ENCODE results near the gene SEMA5B. TPM values are rescaled to one million over a fixed set of nuclear protein-coding genes. Genes with fewer than 3 reads are reported as not detected.

SEMA5B gene
- total RNA-seq, 1 donor from 2014 or later = 4.2 TPM

- Mint-ChIP-seq H3K4me3 (ENCODE audit: low read depth) (no peak overlapping the region), H3K27ac (no peak overlapping the region), H3K4me1 (ENCODE audit: low read depth) (no peaks in the 10 kb centered on the region), H3K9me3 (ENCODE audit: low read depth) (no peaks in the 10 kb centered on the region), H3K27me3 (peaks cover 10% of the 10 kb centered on the region), H3K36me3 (ENCODE audit: insufficient read depth) (no peaks in the 10 kb centered on the region)
- peak; percentile 43 for TF ChIP-seq CTCF (IDR thresholded peaks at IDR 0.05; ENCODE audit: unreplicated experiment)
- no peak for DNase-seq (ENCODE audit: low spot score, unreplicated experiment)
Measured at GRCh38 chr3:122941228-122942206, 86.0 kb downstream of the SEMA5B start.

- H3K4me1 Mint-ChIP-seq (ENCODE audit: low read depth) = no peaks in the 10 kb centered on the region
- no peaks in the 10 kb centered on the region for H3K9me3 Mint-ChIP-seq (ENCODE audit: low read depth)
- TF ChIP-seq CTCF (IDR thresholded peaks at IDR 0.05; ENCODE audit: unreplicated experiment) = no peak
- no peak overlapping the region for H3K27ac Mint-ChIP-seq
- H3K36me3 Mint-ChIP-seq (ENCODE audit: insufficient read depth) = no peaks in the 10 kb centered on the region
- H3K27me3 Mint-ChIP-seq = peaks cover 10% of the 10 kb centered on the region
- DNase-seq (ENCODE audit: low spot score, unreplicated experiment) = no peak
- no peak overlapping the region for H3K4me3 Mint-ChIP-seq (ENCODE audit: low read depth)
Measured at GRCh38 chr3:122940628-122941086, 86.9 kb downstream of the SEMA5B start.

GRCh38 chr3:122938783-122939425 is 88.7 kb downstream of the SEMA5B start:
- no peaks in the 10 kb centered on the region for H3K9me3 Mint-ChIP-seq (ENCODE audit: low read depth)
- H3K4me3 Mint-ChIP-seq (ENCODE audit: low read depth) = no peak overlapping the region
- DNase-seq (ENCODE audit: low spot score, unreplicated experiment) = no peak
- H3K27ac Mint-ChIP-seq = peak overlapping the region; percentile 26
- no peaks in the 10 kb centered on the region for H3K4me1 Mint-ChIP-seq (ENCODE audit: low read depth)
- no peaks in the 10 kb centered on the region for H3K36me3 Mint-ChIP-seq (ENCODE audit: insufficient read depth)
- TF ChIP-seq CTCF (IDR thresholded peaks at IDR 0.05; ENCODE audit: unreplicated experiment) = no peak
- peaks cover 2% of the 10 kb centered on the region for H3K27me3 Mint-ChIP-seq

GRCh38 chr3:122937745-122938144 is 89.8 kb downstream of the SEMA5B start:
- Mint-ChIP-seq H3K27ac (no peak overlapping the region), H3K9me3 (ENCODE audit: low read depth) (no peaks in the 10 kb centered on the region), H3K27me3 (peaks cover 3% of the 10 kb centered on the region), H3K4me3 (ENCODE audit: low read depth) (no peak overlapping the region), H3K36me3 (ENCODE audit: insufficient read depth) (no peaks in the 10 kb centered on the region), H3K4me1 (ENCODE audit: low read depth) (no peaks in the 10 kb centered on the region)
- no peak for TF ChIP-seq CTCF (IDR thresholded peaks at IDR 0.05; ENCODE audit: unreplicated experiment)
- no peak for DNase-seq (ENCODE audit: low spot score, unreplicated experiment)

GRCh38 chr3:122936986-122937385 is 90.6 kb downstream of the SEMA5B start:
- H3K27ac Mint-ChIP-seq = no peak overlapping the region
- H3K4me1 Mint-ChIP-seq (ENCODE audit: low read depth) = no peaks in the 10 kb centered on the region
- H3K36me3 Mint-ChIP-seq (ENCODE audit: insufficient read depth) = no peaks in the 10 kb centered on the region
- H3K4me3 Mint-ChIP-seq (ENCODE audit: low read depth) = no peak overlapping the region
- no peak for TF ChIP-seq CTCF (IDR thresholded peaks at IDR 0.05; ENCODE audit: unreplicated experiment)
- no peaks in the 10 kb centered on the region for H3K9me3 Mint-ChIP-seq (ENCODE audit: low read depth)
- H3K27me3 Mint-ChIP-seq = peaks cover 3% of the 10 kb centered on the region
- DNase-seq (ENCODE audit: low spot score, unreplicated experiment) = no peak
